Suprapubic skin (tissue), 3 donors: ENCODE results near the gene HSPB6.
A peak's percentile ranks its signal among the peaks of the same experiment; 100 is the strongest.

ENCODE experiments used
- POLR2A ChIP-seq, 2 donors: fragments of 450-650 bp; IDR thresholded peaks; one replicate each; pipeline ENCODE4 v1.6.1; 2017; ENCODE audit warnings: antibody characterized with exemption in 2 of 2, mild to moderate bottlenecking in 2 of 2, moderate library complexity in 2 of 2
- TF ChIP-seq, protein P1 (sequence below), 2 donors: fragments of 200-600 bp in 1 of 2; fragments of 450-650 bp in 1 of 2; sonication (generic) in 1 of 2; IDR thresholded peaks; one replicate each; pipeline ENCODE4 v1.5.1; 2016 to 2019; ENCODE audit warnings: antibody characterized with exemption in 2 of 2, mild to moderate bottlenecking in 1 of 2, moderate library complexity in 1 of 2

DNA sequence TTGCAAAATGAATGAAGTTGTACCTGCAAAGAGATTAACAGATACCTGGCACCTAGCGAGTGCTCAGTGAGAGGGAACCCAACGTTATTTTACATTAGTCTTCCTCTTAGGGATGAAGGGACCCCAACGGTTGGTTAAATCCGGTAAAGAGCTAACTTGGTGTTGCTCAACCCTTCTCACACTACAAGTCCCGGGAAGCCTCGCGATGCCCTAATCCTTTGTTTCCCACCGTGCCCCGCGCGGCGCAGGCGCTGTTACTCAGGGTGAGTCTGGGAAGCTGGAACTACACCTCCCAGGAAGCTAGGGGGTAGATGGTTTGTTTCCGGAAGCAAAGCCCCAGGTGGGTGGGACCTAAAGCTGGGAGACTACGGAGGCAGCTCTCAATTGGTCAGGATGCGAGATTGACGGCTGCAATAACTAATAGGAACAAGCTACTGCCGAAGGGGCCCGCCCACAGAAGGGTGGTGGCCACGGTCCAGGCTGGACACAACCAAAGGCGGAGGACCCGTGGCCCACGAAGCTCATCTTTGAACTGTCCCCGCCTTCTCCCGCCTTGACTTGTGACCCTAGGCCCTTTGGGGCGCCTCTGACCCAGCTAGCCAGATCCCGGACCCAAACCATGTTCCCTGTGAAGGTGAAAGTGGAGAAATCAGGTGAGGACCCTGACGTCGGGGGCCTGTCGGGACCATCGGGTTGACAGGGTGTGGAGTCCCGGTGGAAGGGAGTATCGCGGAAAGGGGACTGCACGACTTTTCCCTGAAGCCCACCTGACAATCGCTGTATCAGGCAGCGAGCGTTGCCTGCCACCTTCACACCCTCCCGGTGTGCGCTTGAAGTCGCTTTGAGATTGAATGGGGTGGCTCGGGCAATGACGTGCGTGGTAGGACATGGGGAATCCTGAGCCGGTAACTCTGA, 8.5 kb downstream of the HSPB6 start, which contains the start of gene LIN37:
- TF ChIP-seq, protein P1, sequence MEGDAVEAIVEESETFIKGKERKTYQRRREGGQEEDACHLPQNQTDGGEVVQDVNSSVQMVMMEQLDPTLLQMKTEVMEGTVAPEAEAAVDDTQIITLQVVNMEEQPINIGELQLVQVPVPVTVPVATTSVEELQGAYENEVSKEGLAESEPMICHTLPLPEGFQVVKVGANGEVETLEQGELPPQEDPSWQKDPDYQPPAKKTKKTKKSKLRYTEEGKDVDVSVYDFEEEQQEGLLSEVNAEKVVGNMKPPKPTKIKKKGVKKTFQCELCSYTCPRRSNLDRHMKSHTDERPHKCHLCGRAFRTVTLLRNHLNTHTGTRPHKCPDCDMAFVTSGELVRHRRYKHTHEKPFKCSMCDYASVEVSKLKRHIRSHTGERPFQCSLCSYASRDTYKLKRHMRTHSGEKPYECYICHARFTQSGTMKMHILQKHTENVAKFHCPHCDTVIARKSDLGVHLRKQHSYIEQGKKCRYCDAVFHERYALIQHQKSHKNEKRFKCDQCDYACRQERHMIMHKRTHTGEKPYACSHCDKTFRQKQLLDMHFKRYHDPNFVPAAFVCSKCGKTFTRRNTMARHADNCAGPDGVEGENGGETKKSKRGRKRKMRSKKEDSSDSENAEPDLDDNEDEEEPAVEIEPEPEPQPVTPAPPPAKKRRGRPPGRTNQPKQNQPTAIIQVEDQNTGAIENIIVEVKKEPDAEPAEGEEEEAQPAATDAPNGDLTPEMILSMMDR (IDR thresholded peaks at IDR 0.05) = no peak
- TF ChIP-seq POLR2A (IDR thresholded peaks at IDR 0.05) = peak; percentile 71 to 78
